HG03457 (cell line): ENCODE measurements around the gene AQP5.

Source experiments
- ATAC-seq: cut with Tn5 transposase; IDR thresholded peaks from one replicate; pipeline ENCODE4 v1.9.1; 2021; ENCODE audit warnings: moderate number of reproducible peaks; ENCODE audit not compliant: unreplicated experiment

Gene AQP5

GRCh38 chr12:49932023-49932422 lies 29.6 kb upstream of the AQP5 start:
- ATAC-seq, result no peak

DNA sequence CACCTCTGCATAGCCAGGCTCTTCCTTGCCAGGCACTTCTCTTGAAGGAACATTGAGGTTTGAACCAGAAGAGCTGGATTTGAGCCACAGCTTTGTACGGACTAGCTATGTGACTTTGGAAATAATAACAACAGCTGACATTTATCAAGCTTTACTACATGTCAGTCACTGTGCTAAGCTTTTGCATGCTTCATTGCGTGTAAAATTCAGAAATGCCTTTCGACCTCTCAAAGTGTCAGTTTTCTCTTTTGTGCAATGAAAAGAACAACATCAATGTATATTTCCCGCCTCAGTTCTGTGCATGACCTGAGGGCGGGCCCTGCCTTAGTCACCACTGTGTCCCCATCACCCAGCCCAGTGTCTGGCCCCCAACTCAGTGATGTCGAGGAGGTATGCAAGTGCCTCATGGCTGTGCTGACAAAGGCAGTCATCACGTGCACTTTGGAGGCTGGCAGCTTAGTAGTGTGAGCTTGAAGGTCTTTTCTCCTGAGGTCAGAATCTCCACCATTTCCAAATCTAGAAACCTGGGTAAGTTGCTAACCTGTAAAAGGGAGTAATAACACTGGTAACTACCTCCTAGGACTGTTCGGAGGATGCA lies 29.0 kb upstream of the AQP5 start:
- ATAC-seq, result no peak

DNA sequence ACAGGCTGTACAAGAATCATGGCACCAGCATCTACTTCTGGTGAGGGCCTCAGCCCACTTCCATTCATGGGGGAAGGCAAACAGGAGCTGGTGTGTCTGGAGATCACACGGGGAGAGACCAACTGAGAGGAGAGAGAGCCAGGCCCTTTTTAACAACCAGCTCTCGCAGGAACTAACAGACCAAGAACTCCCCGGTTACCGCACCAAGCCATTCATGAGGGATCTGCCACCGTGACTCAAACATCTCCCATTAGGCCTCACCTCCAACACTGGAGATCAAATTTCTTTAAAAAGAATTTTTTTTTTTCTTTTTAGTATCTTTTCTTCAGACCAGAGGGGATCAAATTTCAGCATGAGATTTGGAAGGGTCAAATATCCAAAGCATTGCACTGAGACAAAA lies 27.9 kb upstream of the AQP5 start:
- ATAC-seq, result no peak

GRCh38 chr12:49934505-49934904 lies 27.2 kb upstream of the AQP5 start:
- no peak for ATAC-seq

DNA sequence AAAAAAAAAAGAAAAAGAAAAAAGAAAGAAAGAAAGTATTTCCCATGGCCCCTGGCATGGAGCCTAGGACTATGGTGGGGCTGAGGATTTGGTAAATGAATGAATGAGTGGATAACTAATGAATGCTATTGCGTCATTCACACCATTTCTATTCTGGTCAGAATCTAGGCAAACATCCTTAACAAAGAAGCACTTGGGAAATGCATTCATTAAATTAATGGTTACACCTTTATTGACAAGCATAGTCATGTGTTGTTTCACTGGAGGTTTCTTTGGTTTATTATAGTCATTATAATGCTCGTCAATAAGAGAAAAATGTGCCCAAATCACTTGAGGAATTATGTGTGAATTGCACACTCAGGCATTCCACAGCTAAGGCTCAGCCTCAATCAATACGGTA lies 24.7 kb upstream of the AQP5 start:
- ATAC-seq, result no peak

DNA sequence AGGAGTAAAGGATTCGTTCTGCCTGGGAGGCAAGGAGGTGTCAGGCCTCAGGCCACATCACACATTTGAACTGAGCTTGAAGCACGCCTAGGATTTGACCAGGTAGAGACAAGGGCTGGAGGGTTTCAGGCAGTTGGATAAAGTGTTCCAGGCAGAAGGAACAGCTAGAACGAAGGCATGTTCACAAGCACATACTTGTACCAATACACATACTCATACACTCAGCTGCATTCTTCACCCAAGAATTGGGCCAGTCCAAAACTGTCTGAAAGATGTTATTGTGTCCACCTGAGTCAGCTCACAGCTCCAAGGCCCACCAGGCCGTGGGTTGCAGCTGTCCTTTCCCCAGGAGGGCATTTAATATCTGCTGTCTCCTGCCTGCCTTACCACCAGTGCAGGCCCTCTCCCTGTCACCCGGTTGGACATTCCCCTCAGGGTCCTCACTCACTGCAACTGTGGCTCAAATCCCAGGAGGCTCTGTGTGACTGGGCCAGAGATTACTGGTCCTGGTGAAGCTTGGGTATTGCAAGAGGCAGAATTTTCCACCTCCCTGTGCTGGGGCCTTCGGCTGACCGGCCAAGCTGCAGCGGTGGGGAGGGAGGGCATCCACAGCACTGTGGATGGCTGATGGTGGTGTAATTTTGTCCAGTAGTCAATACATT lies 23.9 kb upstream of the AQP5 start:
- ATAC-seq, result no peak

DNA sequence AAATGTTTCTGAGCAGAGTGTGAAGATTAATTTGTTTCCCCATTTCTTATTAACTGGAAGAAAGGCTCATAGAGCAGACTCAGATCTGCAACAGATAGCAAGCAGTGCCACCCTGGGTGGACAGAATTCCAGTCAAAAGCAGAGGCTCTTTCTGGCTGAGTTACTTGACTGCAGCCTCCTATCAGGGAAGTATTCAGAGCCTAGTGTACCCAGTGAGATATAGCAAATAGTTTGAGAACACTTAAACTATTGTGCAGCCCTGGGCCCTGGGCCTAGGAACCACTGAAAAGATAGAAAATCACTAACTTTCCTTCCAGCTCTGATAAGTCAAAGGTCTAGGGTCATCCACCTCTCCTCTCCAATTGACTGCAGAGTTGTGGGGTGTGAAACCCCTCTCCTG lies 22.4 kb upstream of the AQP5 start:
- no peak for ATAC-seq

DNA sequence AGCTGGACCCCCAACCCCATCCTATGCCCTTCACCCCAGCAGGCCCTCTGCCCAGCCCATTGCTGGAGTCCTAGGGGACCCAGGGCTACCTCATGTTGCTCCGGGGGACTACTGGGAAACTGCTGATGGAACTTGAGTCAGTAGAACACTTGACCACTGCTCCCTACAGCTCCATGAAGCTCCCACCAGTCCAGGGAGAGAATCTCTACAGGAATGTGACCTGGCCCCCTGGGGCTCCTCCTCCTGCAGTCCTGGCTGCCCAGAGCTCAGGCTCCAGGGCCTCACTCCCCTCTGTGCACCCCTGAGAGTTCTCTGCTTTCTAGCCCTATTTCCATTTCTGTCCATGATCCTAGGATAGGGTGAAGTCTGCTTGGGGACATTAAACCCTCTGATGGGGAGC lies 22.0 kb upstream of the AQP5 start:
- no peak for ATAC-seq

DNA sequence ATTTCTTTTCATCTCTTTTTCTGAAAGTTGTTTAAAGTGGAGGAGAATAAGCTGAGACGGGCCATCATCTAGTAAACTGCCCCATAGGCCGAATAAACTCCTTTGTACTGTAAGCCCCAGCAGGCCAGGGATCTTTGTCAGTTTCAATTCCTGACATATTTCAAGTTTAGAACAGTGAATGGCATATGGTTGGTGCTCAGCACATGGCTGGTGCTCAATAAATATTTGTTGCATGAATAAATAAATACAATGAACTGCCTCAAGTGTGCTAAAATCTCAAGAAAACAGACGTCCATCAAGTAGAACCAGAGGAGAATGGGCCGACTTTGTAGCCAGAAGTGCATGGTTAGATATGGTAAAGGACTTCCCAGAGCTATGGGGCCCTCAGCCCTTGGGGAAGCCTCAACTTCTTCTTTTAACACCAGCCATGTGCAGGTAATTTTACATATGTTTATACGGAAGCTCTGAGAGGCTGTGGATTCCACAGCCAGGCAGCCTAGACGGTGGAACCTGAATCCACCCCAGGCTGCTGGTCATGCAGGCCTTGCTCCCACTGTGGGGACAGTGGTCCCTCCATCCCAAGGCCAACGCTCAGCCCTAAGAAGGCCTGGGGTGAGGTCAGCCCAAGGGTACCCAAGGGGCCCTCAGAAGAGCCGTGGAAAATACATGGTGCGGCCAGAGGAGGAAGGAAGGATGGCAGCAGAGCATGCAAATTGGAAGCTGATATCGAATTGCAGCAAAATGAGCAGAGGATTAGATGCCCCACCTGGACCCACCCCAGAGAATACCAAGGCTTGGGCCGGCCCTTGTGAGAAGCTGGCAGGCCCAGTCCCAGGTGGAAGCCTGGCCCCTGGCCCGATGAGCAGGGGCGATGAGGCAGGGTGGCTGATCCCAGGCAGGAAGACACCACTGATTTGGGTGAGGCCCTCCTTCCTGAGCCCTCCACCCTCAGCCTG lies 19.8 kb upstream of the AQP5 start:
- no peak for ATAC-seq

- no peak for ATAC-seq
Measured at GRCh38 chr12:49942512-49942893, 19.2 kb upstream of the AQP5 start.

GRCh38 chr12:49942921-49943624 lies 18.6 kb upstream of the AQP5 start:
- no peak for ATAC-seq

DNA sequence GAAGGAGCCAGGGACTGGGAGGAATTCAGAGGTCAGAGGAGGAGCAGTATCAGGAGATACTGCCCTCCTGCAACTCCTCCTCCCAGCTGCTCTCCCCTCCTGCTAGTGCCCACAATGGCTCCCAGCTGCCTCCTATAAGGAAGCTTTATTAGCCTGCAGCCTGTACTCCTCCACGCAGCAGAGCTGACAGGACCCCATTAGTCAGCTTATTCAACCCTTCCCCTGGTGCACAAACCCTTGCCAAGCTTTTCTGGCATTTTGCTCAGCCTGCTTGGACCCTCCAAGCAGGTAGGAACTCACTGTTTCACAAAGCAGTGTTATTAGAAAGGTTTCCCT lies 18.1 kb upstream of the AQP5 start:
- ATAC-seq, result no peak

DNA sequence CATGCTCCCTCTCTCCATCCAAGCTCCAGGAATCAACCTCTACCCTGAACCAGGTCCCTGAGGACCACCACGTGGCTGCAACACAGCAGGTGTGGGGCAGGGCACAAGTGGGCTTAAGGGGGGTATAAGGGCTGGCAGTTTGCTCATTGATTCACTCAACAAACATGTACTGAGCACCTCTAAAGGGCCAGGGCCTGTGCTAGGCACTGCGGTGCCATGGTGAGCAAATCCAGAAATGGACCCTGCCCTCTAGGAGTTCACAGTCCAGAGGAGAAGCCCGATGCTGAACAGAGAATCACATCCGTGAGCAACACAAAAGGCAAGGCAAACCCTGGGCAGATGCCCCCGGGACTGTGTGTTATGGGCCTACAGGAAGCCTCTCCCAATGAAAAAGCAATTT lies 17.6 kb upstream of the AQP5 start:
- ATAC-seq, result no peak

GRCh38 chr12:49944718-49945117 lies 17.0 kb upstream of the AQP5 start:
- ATAC-seq, result no peak

GRCh38 chr12:49945394-49946080 lies 16.1 kb upstream of the AQP5 start:
- no peak for ATAC-seq

GRCh38 chr12:49946086-49946485 lies 15.6 kb upstream of the AQP5 start:
- ATAC-seq, result no peak

DNA sequence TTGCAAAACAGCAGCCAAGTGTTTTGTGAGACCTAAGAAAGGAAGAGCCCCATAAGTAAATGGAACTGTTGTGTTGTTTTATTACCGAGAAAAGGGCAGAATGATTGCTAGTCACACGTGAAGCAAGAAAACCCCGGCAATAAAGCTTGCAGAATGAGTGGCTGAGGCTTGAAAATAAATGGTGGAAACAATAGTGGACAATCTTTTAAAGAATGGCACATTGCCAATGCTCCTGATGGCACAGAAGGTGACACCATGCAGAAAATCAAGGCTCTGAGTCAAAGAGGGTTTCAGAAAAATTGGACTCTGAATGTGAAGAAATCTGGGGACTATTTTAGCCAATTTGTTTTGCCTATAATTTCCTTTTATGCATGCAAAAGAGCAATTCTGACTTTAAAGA lies 15.2 kb upstream of the AQP5 start:
- no peak for ATAC-seq

- no peak for ATAC-seq
Measured at GRCh38 chr12:49947593-49948226, 14.0 kb upstream of the AQP5 start.

DNA sequence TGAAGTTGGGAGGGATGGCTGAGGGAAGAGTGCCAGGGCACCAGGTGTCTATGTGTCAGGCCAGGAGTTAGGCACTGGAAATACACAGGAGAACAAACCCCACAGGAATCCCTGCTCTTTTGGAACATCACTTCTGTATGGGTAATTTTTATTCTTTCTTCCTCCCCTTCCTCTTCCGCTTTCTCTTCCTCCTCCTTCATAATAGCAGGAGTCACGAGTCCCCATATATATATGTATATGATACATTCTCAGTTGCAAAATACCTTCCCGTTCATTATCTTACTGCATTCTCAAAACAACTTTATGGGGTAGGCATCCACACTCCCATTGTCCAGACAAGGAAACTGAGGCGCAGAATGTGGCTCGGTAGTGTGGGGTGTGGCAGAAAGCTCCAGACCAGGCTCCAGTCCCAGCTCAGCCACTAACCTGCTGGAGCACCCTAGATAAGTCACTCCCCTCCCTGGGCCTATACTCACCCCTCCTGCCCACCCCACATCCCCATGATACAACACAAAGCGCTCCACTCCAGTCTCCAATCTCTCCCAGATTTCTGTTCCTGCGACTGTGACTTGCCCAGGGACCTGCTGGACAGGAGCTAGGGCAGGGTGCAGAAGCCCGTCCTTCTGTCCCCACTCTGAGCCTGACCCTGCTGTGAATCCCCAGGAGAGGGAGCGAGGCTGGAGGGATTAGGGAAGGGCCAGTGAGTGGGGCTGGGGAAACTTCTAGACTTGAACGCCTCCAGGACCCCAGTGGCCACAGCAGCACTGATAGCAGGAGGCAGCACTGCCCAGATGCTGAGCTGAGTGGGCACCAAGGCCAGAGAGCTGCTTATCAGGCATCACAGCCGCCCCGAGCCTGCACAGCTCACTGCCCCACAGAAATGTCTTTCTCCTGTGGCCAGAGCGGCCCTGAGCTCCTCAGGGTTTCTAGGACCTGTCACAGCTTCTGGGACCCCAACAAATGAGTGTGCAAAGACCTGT lies 12.5 kb upstream of the AQP5 start:
- no peak for ATAC-seq
